K562 (cell line): Measurements from ENCODE around the gene DLGAP1. TPM values are rescaled to one million over a fixed set of nuclear protein-coding genes. Genes with fewer than 3 reads are reported as not detected.

Experiments used
- ATF6 ChIP-seq: sonication (generic); formaldehyde crosslinking; IDR thresholded peaks from 2 replicates; pipeline ENCODE4 v1.4.0; 2020; ENCODE audit warnings: mild to moderate bottlenecking, missing genetic modification reagents
- CBFA2T3 ChIP-seq: fragments of 450-650 bp; IDR thresholded peaks from 2 replicates; pipeline ENCODE4 v1.6.1; 2017
- CBX8 ChIP-seq: fragments of 200-600 bp; sonication (generic); IDR thresholded peaks from 2 replicates; pipeline ENCODE4 v1.6.1; 2012; ENCODE audit warnings: borderline replicate concordance, mixed run types, low read depth, mild to moderate bottlenecking, moderate library complexity, mixed read lengths, low read length, control low read depth, inconsistent platforms; ENCODE audit not compliant: poor library complexity, severe bottlenecking; ENCODE audit errors: extremely low read depth
- CEBPB ChIP-seq: fragments of 450-650 bp; IDR thresholded peaks from 2 replicates; pipeline ENCODE4 v1.6.1; 2016; ENCODE audit warnings: missing genetic modification characterization, missing compliant biosample characterization
- CREB5 ChIP-seq: fragments of 250-450 bp; sonication (Bioruptor Pico); IDR thresholded peaks from 2 replicates; pipeline ENCODE4 v1.5.0; 2020; ENCODE audit warnings: mild to moderate bottlenecking
- DLX4 ChIP-seq: fragments of 250-450 bp; sonication (Bioruptor Pico); IDR thresholded peaks from 2 replicates; pipeline ENCODE4 v1.6.1; 2021; ENCODE audit warnings: mild to moderate bottlenecking
- E4F1 ChIP-seq: fragments of 250-450 bp; sonication (Bioruptor Pico); IDR thresholded peaks from 2 replicates; pipeline ENCODE4 v1.5.0; 2021; ENCODE audit warnings: mild to moderate bottlenecking, borderline replicate concordance
- HSF4 ChIP-seq: fragments of 250-450 bp; sonication (Bioruptor Pico); IDR thresholded peaks from 2 replicates; pipeline ENCODE4 v2.1.2; 2022; ENCODE audit warnings: mild to moderate bottlenecking, moderate library complexity, borderline replicate concordance
- ILK ChIP-seq: fragments of 450-650 bp; IDR thresholded peaks from 2 replicates; pipeline ENCODE4 v1.6.1; 2016; ENCODE audit warnings: missing genetic modification characterization, low read depth, mild to moderate bottlenecking, missing compliant biosample characterization, moderate library complexity, borderline replicate concordance
- KLF6 ChIP-seq: fragments of 250-450 bp; sonication (Bioruptor Pico); IDR thresholded peaks from 2 replicates; pipeline ENCODE4 v1.4.0; 2020; ENCODE audit warnings: mild to moderate bottlenecking, moderate library complexity, borderline replicate concordance
- PPARD ChIP-seq: fragments of 250-450 bp; sonication (Bioruptor Pico); IDR thresholded peaks from 2 replicates; pipeline ENCODE4 v1.8.0; 2022; ENCODE audit warnings: inconsistent platforms, mild to moderate bottlenecking, moderate library complexity
- PYGO2 ChIP-seq: fragments of 450-650 bp; IDR thresholded peaks from 2 replicates; pipeline ENCODE4 v1.6.1; 2016; ENCODE audit warnings: mild to moderate bottlenecking, missing genetic modification characterization, moderate library complexity, missing compliant biosample characterization
- SP2 ChIP-seq: IDR thresholded peaks from 2 replicates; pipeline ENCODE4 v1.6.1; 2011; ENCODE audit warnings: mild to moderate bottlenecking, low read depth, low read length, moderate library complexity; ENCODE audit not compliant: poor library complexity, severe bottlenecking; ENCODE audit errors: extremely low read depth
- STAT5A ChIP-seq: IDR thresholded peaks from 2 replicates; pipeline ENCODE4 v1.6.1; 2012; ENCODE audit warnings: low read length, inconsistent platforms, borderline replicate concordance
- TAF1 ChIP-seq: IDR thresholded peaks from 2 replicates; pipeline ENCODE4 v1.6.1; 2011; ENCODE audit warnings: mild to moderate bottlenecking, low read length, moderate library complexity; ENCODE audit not compliant: insufficient read depth, control insufficient read depth, severe bottlenecking; ENCODE audit errors: extremely low read depth
- ZBTB7A ChIP-seq: IDR thresholded peaks from 2 replicates; pipeline ENCODE4 v1.6.1; 2011; ENCODE audit warnings: low read depth, mild to moderate bottlenecking, low read length, moderate library complexity, borderline replicate concordance; ENCODE audit not compliant: control insufficient read depth
- ZKSCAN3 ChIP-seq: fragments of 250-450 bp; sonication (Bioruptor Pico); IDR thresholded peaks from 2 replicates; pipeline ENCODE4 v1.4.0; 2020
- ZNF133 ChIP-seq: fragments of 250-450 bp; sonication (Bioruptor Pico); IDR thresholded peaks from 2 replicates; pipeline ENCODE4 v1.4.0; 2020; ENCODE audit warnings: mild to moderate bottlenecking
- ZNF445 ChIP-seq: fragments of 250-450 bp; sonication (Bioruptor Pico); IDR thresholded peaks from 2 replicates; pipeline ENCODE4 v1.4.0; 2020; ENCODE audit warnings: low read depth, mild to moderate bottlenecking, moderate library complexity
- ZNF79 ChIP-seq: fragments of 250-450 bp; sonication (Bioruptor Pico); IDR thresholded peaks from 2 replicates; pipeline ENCODE4 v1.4.0; 2020; ENCODE audit warnings: low read depth, mild to moderate bottlenecking, moderate library complexity
- polyA plus RNA-seq, 8 experiments: library from polyadenylated mRNA; depleted of rRNA in 4 of 8; stranded (reverse) in 5 of 8; unstranded in 3 of 8; fragments of >200 nt; fragmentation: Nextera tagmentation in 2 of 8; fragmentation: Illumina TruSeq in 1 of 8; extraction: Ambion mirVana in 2 of 8; extraction: Trizol in 1 of 8; gene quantifications; 2 replicates each; pipeline versions ENCODE4 v1.2.1 to v1.2.3, GENCODE V29; 2011 to 2014; ENCODE audit warnings: inconsistent platforms in 1 of 8, missing spikeins in 1 of 8
- total RNA-seq, 7 experiments: library from RNA; depleted of rRNA in 6 of 7; stranded (reverse); fragments of >200 nt in 6 of 7; fragmentation: Illumina TruSeq in 2 of 7; extraction: Trizol in 2 of 7; gene quantifications; 2 replicates each; pipeline versions ENCODE4 v1.2.1 to v1.2.3, GENCODE V29; 2011 to 2021; ENCODE audit warnings: low replicate concordance in 1 of 7

Gene DLGAP1
- total and polyA plus RNA-seq, 9 of the 15 experiments (the other 6 are each of a cell fraction or from before 2014, with no cell fraction given): 0.04 to 0.22 (median 0.08) TPM

GRCh38 chr18:3653851-3654441, 801.2 kb downstream of the DLGAP1 start (continued):
- TF ChIP-seq TAF1 (no peak), ZNF133 (no peak), KLF6 (CRISPR knock-in tag) (peak; percentile 66; the same call in 1 of the 2 replicates), PPARD (CRISPR knock-in tag) (no peak), E4F1 (CRISPR knock-in tag) (0 out of 2 replicates have a peak, but pooled peaks have one; percentile 59), STAT5A (0 out of 2 replicates have a peak, but pooled peaks have one; percentile 1), ZKSCAN3 (CRISPR knock-in tag) (no peak), PYGO2 (tag) (0 out of 2 replicates have a peak, but pooled peaks have one; percentile 25), DLX4 (CRISPR knock-in tag) (no peak), SP2 (no peak), HSF4 (0 out of 2 replicates have a peak, but pooled peaks have one; percentile 73), CEBPB (tag) (no peak), CBFA2T3 (no peak), ILK (no peak), ZBTB7A (no peak), ATF6 (0 out of 2 replicates have a peak, but pooled peaks have one; percentile 55), CREB5 (CRISPR knock-in tag) (no peak), ZNF79 (CRISPR knock-in tag) (peak; percentile 59; the same call in 1 of the 2 replicates), ZNF445 (CRISPR knock-in tag) (peak; percentile 12; the same call in 1 of the 2 replicates), CBX8 (no peak)
